ENCODE results near the gene RRAGC.

- TF ChIP-seq CTCF (conservative IDR thresholded peaks at IDR 0.05 in 1 of 2, IDR thresholded peaks at IDR 0.05 in 1 of 2; ENCODE audit: extremely low read depth in 1 of 2, insufficient read depth in 1 of 2, low read depth in 1 of 2, low read length in 2 of 2) (no peak), EZH2 (IDR thresholded peaks at IDR 0.05; ENCODE audit: borderline replicate concordance, low read length) (no peak)
Observed at GRCh38 chr1:38817267-38818174, 42.1 kb downstream of the RRAGC start.
